Loucy (cell line): ENCODE measurements around the gene RYR2.

ENCODE experiments used
- CTCF ChIP-seq: fragments of 200-600 bp; sonication (generic); conservative IDR thresholded peaks from 2 replicates; pipeline ENCODE4 v1.5.1; 2014; ENCODE audit warnings: mild to moderate bottlenecking, antibody characterized with exemption, low read length
- EZH2phosphoT487 ChIP-seq: fragments of 200-600 bp; IDR thresholded peaks from 2 replicates; pipeline ENCODE4 v1.6.1; 2018; ENCODE audit warnings: antibody characterized with exemption, mild to moderate bottlenecking, moderate library complexity, borderline replicate concordance

GRCh38 chr1:237470712-237471338 lies 428.8 kb downstream of the RYR2 start:
- TF ChIP-seq CTCF (no peak), EZH2phosphoT487 (no peak)
